Memory B cell (primary cell): ENCODE data around the gene GZMA.
"Not testable (repeated sequence)": the region's sequence is repeated elsewhere in the genome, so short reads cannot be mapped to it uniquely, and the experiment has no call there.

Source experiments
- ATAC-seq: fragments of 150-1000 bp; cut with Tn5 transposase; 2 replicates; pipeline ENCODE4 v1.10.0; 2021; ENCODE audit warnings: low read depth, mild to moderate bottlenecking, moderate library complexity
- DNase-seq, 2 donors: peaks; one replicate each; pipeline ENCODE4 v3.0.0; 2022; ENCODE audit warnings: low spot score in 2 of 2
- H3K27ac Mint-ChIP-seq: one replicate; pipeline ENCODE4 v1.8.0; 2022; ENCODE audit warnings: mild to moderate bottlenecking, moderate library complexity, mixed read lengths
- H3K27me3 Mint-ChIP-seq: one replicate; pipeline ENCODE4 v1.8.0; 2022; ENCODE audit warnings: mixed read lengths
- H3K36me3 Mint-ChIP-seq: one replicate; pipeline ENCODE4 v1.8.0; 2022; ENCODE audit warnings: mild to moderate bottlenecking, mixed read lengths
- H3K4me1 Mint-ChIP-seq: one replicate; pipeline ENCODE4 v1.8.0; 2022; ENCODE audit warnings: mixed read lengths
- H3K4me3 Mint-ChIP-seq: one replicate; pipeline ENCODE4 v1.8.0; 2022; ENCODE audit warnings: mild to moderate bottlenecking, moderate library complexity, mixed read lengths
- H3K9me3 Mint-ChIP-seq: one replicate; pipeline ENCODE4 v1.8.0; 2022; ENCODE audit warnings: mixed read lengths

Gene GZMA

DNA sequence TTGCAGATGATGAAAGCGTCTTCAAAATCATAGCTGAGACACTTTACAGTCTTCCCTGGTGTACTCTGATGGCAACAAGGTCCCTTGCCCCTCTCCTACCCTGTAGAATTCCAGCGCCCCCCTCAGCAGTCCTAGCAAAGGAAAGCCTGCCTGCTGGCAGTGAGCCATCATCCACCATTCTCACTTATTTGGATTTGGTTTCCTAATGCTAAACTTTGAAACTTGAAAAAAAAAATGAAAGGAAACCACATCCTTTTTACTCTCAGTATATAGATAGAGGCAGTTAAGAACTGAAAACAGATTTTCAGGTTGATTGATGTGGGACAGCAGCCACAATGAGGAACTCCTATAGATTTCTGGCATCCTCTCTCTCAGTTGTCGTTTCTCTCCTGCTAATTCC, at the start of gene GZMA:
TSS of gene GZMA (plus strand) at position 299 of the 400 bp plus-strand sequence. CDS start at position 336, 37 bp downstream.
- ATAC-seq (no peak), DNase-seq (no peak)
- Mint-ChIP-seq H3K9me3 (peaks cover 1% of the 10 kb centered on the region), H3K4me3 (no peak within 1 kb of the TSS), H3K27me3 (peaks cover 3% of the 10 kb centered on the region), H3K27ac (no peak within 1 kb of the TSS), H3K4me1 (peaks cover 2% of the 10 kb centered on the region), H3K36me3 (no peaks in the 10 kb centered on the region)

DNA sequence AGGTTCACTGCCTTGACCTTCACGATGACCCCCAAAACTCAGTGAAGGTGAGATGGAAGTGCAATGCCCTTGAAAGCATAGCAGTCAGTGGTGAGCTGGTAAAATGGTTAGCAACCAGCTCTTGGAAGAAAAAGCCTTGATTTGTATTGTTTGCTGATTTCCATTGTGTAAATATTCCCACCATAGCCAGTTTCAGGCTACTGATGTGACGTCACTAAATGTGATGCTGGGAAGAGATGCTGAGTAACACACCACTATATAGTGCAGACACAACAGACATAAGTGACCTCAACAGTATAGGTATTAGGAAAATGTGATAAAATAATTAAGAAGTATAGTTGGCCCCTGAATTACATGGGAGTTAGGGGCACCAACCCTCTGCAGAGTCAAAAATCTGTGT, 47.3 kb upstream of the GZMA start:
- no peak overlapping the region for H3K4me3 Mint-ChIP-seq
- peaks cover 14% of the 10 kb centered on the region for H3K9me3 Mint-ChIP-seq
- H3K27me3 Mint-ChIP-seq = peaks cover 5% of the 10 kb centered on the region
- no peaks in the 10 kb centered on the region for H3K4me1 Mint-ChIP-seq
- peaks cover 2% of the 10 kb centered on the region for H3K36me3 Mint-ChIP-seq
- DNase-seq (no peak), ATAC-seq (no peak)
- no peak overlapping the region for H3K27ac Mint-ChIP-seq

DNA sequence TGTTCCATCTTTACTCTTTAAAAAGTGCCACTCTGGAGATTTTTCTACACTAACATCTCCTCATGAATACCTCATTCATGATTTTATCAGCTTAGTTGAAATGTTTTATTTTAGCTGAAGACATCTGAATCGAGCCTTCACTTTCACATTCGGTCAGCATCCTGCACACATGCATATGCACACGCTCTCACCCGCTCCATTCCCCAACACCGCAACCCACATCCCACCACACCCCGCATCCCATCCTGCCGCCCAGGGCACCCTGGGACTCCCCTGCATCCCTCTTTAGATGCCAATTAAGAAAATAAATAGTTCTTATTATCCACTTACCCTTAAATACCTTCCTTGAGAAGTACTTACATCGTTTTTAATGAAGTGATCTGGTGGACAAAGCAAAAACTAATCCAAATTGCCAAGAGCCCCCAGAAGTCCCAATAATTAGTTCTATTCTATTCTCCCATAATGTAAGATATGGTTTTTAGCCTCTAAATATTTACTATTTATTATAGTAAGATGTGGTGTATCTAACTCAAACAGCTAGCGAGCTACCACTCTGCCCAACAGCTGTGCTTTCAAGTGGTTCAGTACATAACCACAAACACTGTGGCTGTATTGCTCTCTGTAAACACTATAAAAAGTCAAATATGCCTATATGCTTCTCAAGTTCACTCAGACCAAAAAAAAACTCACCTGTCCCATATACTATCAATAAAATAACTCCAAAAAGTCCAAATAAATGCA, 40.2 kb upstream of the GZMA start:
- no peak for ATAC-seq
- Mint-ChIP-seq H3K9me3 (no peaks in the 10 kb centered on the region), H3K4me1 (peaks cover 6% of the 10 kb centered on the region), H3K27ac (no peak overlapping the region), H3K36me3 (no peaks in the 10 kb centered on the region), H3K4me3 (peak overlapping the region; percentile 33), H3K27me3 (peaks cover 13% of the 10 kb centered on the region)
- DNase-seq = no peak

DNA sequence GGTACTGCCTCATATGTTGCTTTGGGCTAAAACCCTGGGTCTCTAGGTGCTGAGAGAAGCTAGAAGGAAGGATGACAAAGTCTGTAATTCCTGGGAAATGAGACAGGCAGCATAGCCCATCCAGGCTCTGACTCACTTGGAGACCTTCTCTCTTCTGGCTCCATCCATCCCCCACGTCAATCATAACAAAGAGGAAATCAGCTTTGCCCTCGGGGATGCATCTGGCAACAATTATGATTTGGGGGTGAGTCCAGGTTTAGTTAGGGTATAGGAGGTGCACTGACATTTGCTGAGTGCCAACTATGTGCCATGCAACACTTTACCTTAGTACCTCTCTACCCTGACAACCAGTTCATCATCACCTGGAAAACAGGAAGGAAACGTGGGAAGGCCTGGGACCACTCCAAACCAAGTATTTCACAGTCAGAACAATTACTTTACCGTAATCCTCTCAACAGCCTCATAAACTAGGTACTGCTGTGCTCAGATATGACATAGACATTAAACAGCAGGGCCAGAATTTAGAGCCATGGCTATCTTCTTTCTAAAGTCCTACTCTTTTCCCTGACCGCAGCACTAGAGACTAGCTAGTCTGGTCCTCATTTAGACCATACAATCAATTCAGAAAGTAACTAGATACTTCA, 39.1 kb upstream of the GZMA start:
- ATAC-seq = no peak
- H3K4me1 Mint-ChIP-seq = peaks cover 6% of the 10 kb centered on the region
- DNase-seq = no peak

DNA sequence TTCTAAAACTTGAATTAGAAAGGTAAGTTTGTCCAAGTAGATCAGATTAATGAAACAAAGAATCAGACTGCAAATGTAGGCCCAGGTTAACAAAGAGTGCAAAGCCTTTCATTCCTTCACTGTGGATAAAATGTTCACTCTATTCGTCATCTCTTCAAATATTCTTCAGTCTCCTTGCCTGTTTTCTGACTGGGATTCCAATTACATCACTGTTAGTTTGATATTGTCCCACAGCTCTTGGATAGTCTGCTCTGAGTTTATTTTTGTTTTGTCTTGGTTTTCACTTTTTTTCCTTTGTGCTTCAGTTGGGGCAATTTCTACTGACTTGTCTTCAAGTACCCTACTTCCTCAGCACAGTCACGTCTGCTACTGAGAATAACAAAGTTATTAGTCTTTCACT, 38.5 kb upstream of the GZMA start:
- H3K36me3 Mint-ChIP-seq = no peaks in the 10 kb centered on the region
- DNase-seq (no peak), ATAC-seq (no peak)
- H3K9me3 Mint-ChIP-seq = no peaks in the 10 kb centered on the region
- peaks cover 6% of the 10 kb centered on the region for H3K4me1 Mint-ChIP-seq
- no peak overlapping the region for H3K27ac Mint-ChIP-seq
- H3K27me3 Mint-ChIP-seq = peaks cover 13% of the 10 kb centered on the region
- H3K4me3 Mint-ChIP-seq = no peak overlapping the region

More for the DNA sequence above, 39.1 kb upstream of the GZMA start:
- no peaks in the 10 kb centered on the region for H3K36me3 Mint-ChIP-seq
- H3K9me3 Mint-ChIP-seq = no peaks in the 10 kb centered on the region
- no peak overlapping the region for H3K4me3 Mint-ChIP-seq
- no peak overlapping the region for H3K27ac Mint-ChIP-seq
- peaks cover 13% of the 10 kb centered on the region for H3K27me3 Mint-ChIP-seq

DNA sequence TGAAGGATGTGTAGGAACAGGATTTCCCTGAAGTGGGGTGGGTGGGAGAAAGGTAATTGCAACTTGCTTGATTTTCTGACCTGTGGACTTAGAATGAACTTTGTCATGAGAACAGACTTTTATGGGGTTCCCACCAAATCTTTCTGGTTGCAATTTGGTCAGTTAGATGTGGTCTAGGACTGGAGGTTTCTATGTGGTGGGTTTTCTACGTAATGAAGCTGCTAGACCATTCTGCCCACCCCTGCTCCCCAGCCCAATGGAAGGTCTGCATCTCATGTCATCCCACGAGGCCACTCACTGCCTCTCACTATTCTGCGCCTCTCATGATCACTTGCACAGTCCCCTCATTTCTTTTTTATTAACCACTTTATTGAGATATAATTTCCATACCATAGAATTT, 37.9 kb upstream of the GZMA start:
- peaks cover 6% of the 10 kb centered on the region for H3K4me1 Mint-ChIP-seq
- peaks cover 13% of the 10 kb centered on the region for H3K27me3 Mint-ChIP-seq
- DNase-seq (no peak), ATAC-seq (no peak)
- no peaks in the 10 kb centered on the region for H3K9me3 Mint-ChIP-seq
- no peak overlapping the region for H3K27ac Mint-ChIP-seq
- H3K36me3 Mint-ChIP-seq = no peaks in the 10 kb centered on the region
- no peak overlapping the region for H3K4me3 Mint-ChIP-seq

DNA sequence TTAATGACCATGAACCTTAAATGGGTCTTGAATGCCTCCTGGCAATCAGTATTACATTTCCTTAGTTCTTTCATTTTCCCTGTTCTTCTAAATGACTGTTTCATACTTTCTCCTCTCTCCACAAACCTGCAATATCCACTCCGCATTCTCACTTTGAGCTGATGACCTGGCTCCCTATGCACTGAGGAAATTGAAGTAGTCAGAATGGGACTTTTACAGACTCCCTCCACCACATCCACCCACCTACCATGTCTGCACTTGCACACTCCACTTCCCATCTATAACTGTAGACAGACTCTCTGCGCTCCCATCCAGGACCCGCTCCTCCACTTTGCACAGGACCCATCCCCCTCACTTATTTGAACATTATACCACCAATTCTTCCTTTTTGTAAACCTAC, 36.2 kb upstream of the GZMA start:
- H3K27me3 Mint-ChIP-seq = peaks cover 16% of the 10 kb centered on the region
- no peak for ATAC-seq

DNA sequence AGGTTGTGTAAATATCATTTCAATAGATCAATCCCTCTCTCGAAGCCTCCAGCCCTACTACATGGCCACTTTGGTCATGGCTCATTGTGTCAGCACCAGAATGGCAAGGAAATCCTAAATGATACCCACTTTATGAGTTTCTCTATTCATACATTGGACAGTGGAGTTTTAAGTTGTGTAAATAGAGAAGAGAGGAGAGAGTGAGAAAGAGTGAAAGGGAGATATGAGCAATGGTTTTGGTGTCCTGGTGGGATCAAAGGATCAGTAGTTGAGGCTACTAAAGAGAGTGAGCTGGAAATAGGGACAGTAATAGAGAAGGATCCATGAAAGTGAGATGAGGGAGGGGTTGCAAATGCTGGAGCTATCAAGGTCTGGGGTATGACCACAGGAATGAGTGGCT, 31.5 kb upstream of the GZMA start:
- no peak for ATAC-seq
- H3K27me3 Mint-ChIP-seq = peaks cover 12% of the 10 kb centered on the region
- no peaks in the 10 kb centered on the region for H3K4me1 Mint-ChIP-seq
- H3K9me3 Mint-ChIP-seq = no peaks in the 10 kb centered on the region
- DNase-seq = no peak
- H3K36me3 Mint-ChIP-seq = no peaks in the 10 kb centered on the region
- no peak overlapping the region for H3K4me3 Mint-ChIP-seq
- H3K27ac Mint-ChIP-seq = no peak overlapping the region

More for the DNA sequence above, 36.2 kb upstream of the GZMA start:
- no peak for DNase-seq
- no peak overlapping the region for H3K27ac Mint-ChIP-seq
- H3K4me1 Mint-ChIP-seq = peaks cover 6% of the 10 kb centered on the region
- no peaks in the 10 kb centered on the region for H3K36me3 Mint-ChIP-seq
- no peak overlapping the region for H3K4me3 Mint-ChIP-seq
- H3K9me3 Mint-ChIP-seq = no peaks in the 10 kb centered on the region

DNA sequence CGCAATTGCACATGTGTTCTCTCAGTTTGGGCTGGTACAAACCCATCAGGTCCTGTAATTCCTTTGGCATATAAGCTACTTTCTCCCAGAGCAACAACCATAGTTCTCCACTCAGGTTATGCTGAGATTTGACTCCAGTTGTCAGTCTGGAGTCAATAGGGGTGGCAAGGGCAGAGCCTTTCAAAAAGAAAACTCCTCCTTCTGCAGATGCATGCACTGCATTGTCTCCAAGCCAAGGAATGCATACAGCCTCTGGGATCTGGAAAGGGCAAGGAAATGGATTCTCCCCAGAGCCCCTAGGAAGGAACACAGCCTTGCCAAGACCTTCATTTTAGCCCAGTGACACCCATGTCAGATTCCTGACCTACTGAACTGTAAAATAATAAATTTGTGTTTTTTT, 31.0 kb upstream of the GZMA start:
- Mint-ChIP-seq H3K27ac (no peak overlapping the region), H3K27me3 (peaks cover 9% of the 10 kb centered on the region), H3K4me1 (no peaks in the 10 kb centered on the region), H3K36me3 (no peaks in the 10 kb centered on the region), H3K4me3 (no peak overlapping the region), H3K9me3 (no peaks in the 10 kb centered on the region)
- ATAC-seq = no peak
- no peak for DNase-seq

DNA sequence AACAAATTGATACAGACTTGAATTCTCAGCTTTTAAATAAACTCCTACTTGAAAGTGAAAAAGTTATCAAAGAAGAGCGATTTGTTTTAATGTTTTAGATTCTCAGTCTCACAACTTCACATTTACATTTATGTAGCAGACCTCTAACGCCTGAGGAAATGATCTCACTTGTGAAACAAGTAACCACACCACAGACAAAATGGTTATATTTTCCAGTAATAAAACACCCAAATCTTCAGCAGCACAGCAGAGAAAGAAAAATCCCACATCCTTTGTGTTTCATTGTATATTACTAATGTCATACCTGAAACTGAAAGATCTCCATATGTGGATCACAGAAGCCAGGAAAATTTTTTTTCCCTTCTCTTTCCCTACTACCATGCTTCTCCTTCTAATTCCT, 29.8 kb upstream of the GZMA start:
- no peak for DNase-seq
- Mint-ChIP-seq H3K9me3 (no peaks in the 10 kb centered on the region), H3K4me1 (no peaks in the 10 kb centered on the region), H3K36me3 (no peaks in the 10 kb centered on the region), H3K27ac (no peak overlapping the region), H3K4me3 (no peak overlapping the region), H3K27me3 (peaks cover 3% of the 10 kb centered on the region)
- no peak for ATAC-seq

DNA sequence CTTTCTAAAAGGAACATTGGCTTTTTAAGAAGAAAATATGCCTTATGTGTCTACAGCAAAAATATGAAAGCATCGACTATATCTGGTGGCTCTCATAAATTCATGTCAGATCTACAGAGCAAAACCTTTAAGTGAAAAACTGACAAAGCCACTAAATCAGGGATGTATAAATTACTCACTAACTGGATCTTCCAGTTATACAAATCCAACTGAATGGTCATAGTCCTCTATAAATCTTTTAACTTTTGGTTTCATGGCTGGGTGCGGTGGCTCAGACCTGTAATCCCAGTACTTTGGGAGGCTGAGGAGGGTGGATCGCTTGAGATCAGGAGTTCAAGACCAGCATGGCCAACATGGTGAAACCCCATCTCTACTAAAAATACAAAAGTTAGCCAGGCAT, 29.2 kb upstream of the GZMA start:
- Mint-ChIP-seq H3K4me1 (no peaks in the 10 kb centered on the region), H3K4me3 (no peak overlapping the region), H3K9me3 (no peaks in the 10 kb centered on the region), H3K36me3 (no peaks in the 10 kb centered on the region), H3K27me3 (peaks cover 3% of the 10 kb centered on the region), H3K27ac (no peak overlapping the region)
- DNase-seq (no peak), ATAC-seq (no peak)

DNA sequence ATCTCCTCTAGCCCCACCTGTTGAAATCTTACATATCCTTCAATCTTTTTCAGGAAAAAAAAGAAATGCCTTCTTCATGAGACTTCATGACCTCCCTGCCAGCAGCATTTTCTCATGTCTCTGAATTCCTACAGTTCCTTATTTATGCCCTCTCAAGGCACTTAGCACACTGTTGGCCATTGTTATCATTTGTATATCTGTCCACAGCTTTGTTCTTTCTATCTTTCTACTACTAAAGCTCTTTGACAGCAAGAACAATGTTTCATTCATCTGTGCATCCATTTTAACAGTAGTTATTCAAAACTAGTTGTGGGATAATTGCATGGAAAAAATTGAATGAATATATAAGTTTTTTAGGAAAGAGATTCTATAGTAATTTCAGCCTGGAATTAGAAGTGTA, 20.9 kb upstream of the GZMA start:
- Mint-ChIP-seq H3K36me3 (no peaks in the 10 kb centered on the region), H3K27me3 (peaks cover 3% of the 10 kb centered on the region), H3K27ac (no peak overlapping the region), H3K4me3 (no peak overlapping the region), H3K9me3 (peaks cover 7% of the 10 kb centered on the region), H3K4me1 (no peaks in the 10 kb centered on the region)
- DNase-seq = no peak
- ATAC-seq = no peak

DNA sequence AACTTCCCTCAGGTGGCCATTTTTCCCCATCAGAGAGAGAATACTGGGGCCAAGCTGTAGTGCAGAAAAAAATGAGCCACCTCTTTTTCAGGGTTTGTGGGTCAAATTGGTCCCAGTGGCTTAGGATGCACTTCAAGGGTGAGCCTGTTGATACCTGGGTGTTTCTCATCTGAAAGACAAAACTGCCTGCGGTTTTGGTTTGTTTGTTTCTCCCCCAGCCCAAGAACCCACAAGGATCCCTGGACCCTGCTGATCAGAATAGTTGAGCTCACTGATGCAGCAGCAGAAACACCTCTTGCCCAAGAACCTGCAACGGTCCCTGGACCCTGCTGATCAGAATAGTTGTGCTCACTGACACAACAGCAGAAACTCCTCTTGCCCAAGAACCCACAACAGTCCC, 13.1 kb upstream of the GZMA start:
- not testable (repeated sequence) for H3K9me3 Mint-ChIP-seq, H3K4me3 Mint-ChIP-seq, ATAC-seq, H3K27me3 Mint-ChIP-seq, DNase-seq, H3K4me1 Mint-ChIP-seq, H3K27ac Mint-ChIP-seq, H3K36me3 Mint-ChIP-seq

DNA sequence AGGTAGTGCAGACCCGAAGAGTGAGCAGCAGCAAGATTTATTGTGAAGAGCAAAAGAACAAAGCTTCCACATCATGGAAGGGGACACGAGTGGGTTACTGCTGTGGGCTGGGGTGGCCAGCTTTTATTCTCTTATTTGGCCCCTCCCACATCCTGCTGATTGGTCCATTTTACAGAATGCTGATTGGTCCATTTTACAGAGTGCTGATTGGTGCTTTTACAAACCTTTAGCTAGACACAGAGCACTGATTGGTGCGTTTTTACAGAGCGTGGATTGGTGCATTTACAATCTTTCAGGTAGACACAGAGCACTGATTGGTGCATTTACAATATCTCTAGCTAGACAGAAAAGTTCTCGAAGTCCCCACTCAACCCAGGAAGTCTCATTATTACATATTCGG, 11.4 kb upstream of the GZMA start:
- not testable (repeated sequence) for H3K27ac Mint-ChIP-seq, H3K36me3 Mint-ChIP-seq, H3K4me1 Mint-ChIP-seq, DNase-seq, ATAC-seq, H3K4me3 Mint-ChIP-seq, H3K9me3 Mint-ChIP-seq
- H3K27me3 Mint-ChIP-seq = peaks cover 12% of the 10 kb centered on the region

DNA sequence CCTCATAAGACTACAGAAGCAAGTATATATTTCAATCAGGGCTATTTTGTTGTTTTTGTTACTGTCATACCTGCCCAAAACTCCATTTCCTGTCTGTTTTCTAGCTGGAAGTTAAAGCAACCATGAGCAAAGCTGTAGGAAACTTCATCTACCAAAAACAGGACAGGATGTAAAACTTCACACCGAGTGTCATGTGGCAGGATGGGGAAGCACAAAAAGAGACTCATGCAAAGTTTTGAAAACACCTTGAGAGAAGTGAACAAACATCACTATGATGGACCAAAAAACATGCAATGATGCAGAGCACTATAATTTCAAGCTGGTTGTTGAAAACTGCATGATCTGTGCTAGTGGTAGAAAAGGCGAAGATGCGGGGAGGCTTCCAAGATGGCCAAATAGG, 6.3 kb upstream of the GZMA start:
- Mint-ChIP-seq H3K27me3 (peaks cover 9% of the 10 kb centered on the region), H3K27ac (no peak overlapping the region), H3K36me3 (no peaks in the 10 kb centered on the region), H3K4me1 (no peaks in the 10 kb centered on the region), H3K4me3 (no peak overlapping the region), H3K9me3 (peaks cover 1% of the 10 kb centered on the region)
- no peak for ATAC-seq
- DNase-seq = no peak
